GM12878 (cell line): ENCODE measurements around the gene FGFR1OP2. TPM values are rescaled to one million over a fixed set of nuclear protein-coding genes. Genes with fewer than 3 reads are reported as not detected.

Source experiments
- CREB1 ChIP-seq: IDR thresholded peaks from 2 replicates; pipeline ENCODE4 v1.6.1; 2012; ENCODE audit warnings: low read depth, mild to moderate bottlenecking, inconsistent platforms
- DPF2 ChIP-seq: fragments of 450-650 bp; IDR thresholded peaks from 2 replicates; pipeline ENCODE4 v1.6.1; 2017; ENCODE audit warnings: mild to moderate bottlenecking
- GATAD2B ChIP-seq: fragments of 450-650 bp; conservative IDR thresholded peaks from 2 replicates; pipeline ENCODE4 v1.6.1; 2017; ENCODE audit warnings: low read depth, mild to moderate bottlenecking, moderate library complexity
- NFXL1 ChIP-seq: fragments of 450-650 bp; IDR thresholded peaks from 2 replicates; pipeline ENCODE4 v1.6.1; 2017; ENCODE audit warnings: antibody characterized with exemption, mild to moderate bottlenecking, borderline replicate concordance
- RELA ChIP-seq: fragments of 450-650 bp; IDR thresholded peaks from 2 replicates; pipeline ENCODE4 v1.8.0; 2014; ENCODE audit warnings: borderline replicate concordance; ENCODE audit not compliant: partially characterized antibody
- SPI1 ChIP-seq: IDR thresholded peaks from 2 replicates; pipeline ENCODE4 v1.6.1; 2011; ENCODE audit warnings: low read depth, mild to moderate bottlenecking, low read length, moderate library complexity, borderline replicate concordance; ENCODE audit not compliant: insufficient read depth
- ZBED1 ChIP-seq: IDR thresholded peaks from 2 replicates; pipeline ENCODE4 v1.6.1; 2016; ENCODE audit warnings: borderline replicate concordance
- polyA plus RNA-seq, 11 experiments: library from polyadenylated mRNA; depleted of rRNA in 4 of 11; unstranded in 6 of 11; stranded (reverse) in 5 of 11; fragments of >200 nt; fragmentation: Nextera tagmentation in 4 of 11; fragmentation: Illumina TruSeq in 1 of 11; extraction: Ambion mirVana in 4 of 11; extraction: Trizol in 1 of 11; gene quantifications; 1 replicate in 1 of 11; 2 replicates in 10 of 11; pipeline versions ENCODE4 v1.2.1 to v1.2.3, GENCODE V29; 2011 to 2016; ENCODE audit warnings: inconsistent platforms in 2 of 11, missing spikeins in 2 of 11, low read depth in 1 of 11
- total RNA-seq, 4 experiments: library from RNA; depleted of rRNA in 3 of 4; stranded (reverse); fragments of >200 nt in 3 of 4; fragmentation: Illumina TruSeq in 1 of 4; extraction: Trizol in 1 of 4; gene quantifications; 2 replicates each; pipeline versions ENCODE4 v1.2.1 to v1.2.3, GENCODE V29; 2013 to 2021
- TF ChIP-seq, protein P1 (sequence below): IDR thresholded peaks from 2 replicates; pipeline ENCODE4 v1.6.1; 2011; ENCODE audit warnings: low read depth, mild to moderate bottlenecking, low read length, moderate library complexity, borderline replicate concordance; ENCODE audit errors: extremely low read depth
- TF ChIP-seq, protein P2 (sequence below): fragments of 450-650 bp; IDR thresholded peaks from 2 replicates; pipeline ENCODE4 v1.6.1; 2016; ENCODE audit warnings: mild to moderate bottlenecking
- TF ChIP-seq, protein P3 (sequence below): fragments of 450-650 bp; formaldehyde crosslinking; IDR thresholded peaks from 2 replicates; pipeline ENCODE4 v1.4.0; 2020; ENCODE audit warnings: mild to moderate bottlenecking, moderate library complexity
- TF ChIP-seq, protein P4 (sequence below): fragments of 450-650 bp; IDR thresholded peaks from 2 replicates; pipeline ENCODE4 v1.6.1; 2017; ENCODE audit warnings: mild to moderate bottlenecking, moderate library complexity
- TF ChIP-seq, protein P5 (sequence below): IDR thresholded peaks from 2 replicates; pipeline ENCODE4 v1.6.1; 2012; ENCODE audit warnings: improper control_type of control experiment, low read depth, low read length; ENCODE audit not compliant: insufficient replicate concordance

FGFR1OP2 gene
- total and polyA plus RNA-seq, 10 of the 15 experiments (the other 5 are each of a cell fraction or from before 2014, with no cell fraction given) = 28.5 to 59.1 (median 38.3) TPM

DNA sequence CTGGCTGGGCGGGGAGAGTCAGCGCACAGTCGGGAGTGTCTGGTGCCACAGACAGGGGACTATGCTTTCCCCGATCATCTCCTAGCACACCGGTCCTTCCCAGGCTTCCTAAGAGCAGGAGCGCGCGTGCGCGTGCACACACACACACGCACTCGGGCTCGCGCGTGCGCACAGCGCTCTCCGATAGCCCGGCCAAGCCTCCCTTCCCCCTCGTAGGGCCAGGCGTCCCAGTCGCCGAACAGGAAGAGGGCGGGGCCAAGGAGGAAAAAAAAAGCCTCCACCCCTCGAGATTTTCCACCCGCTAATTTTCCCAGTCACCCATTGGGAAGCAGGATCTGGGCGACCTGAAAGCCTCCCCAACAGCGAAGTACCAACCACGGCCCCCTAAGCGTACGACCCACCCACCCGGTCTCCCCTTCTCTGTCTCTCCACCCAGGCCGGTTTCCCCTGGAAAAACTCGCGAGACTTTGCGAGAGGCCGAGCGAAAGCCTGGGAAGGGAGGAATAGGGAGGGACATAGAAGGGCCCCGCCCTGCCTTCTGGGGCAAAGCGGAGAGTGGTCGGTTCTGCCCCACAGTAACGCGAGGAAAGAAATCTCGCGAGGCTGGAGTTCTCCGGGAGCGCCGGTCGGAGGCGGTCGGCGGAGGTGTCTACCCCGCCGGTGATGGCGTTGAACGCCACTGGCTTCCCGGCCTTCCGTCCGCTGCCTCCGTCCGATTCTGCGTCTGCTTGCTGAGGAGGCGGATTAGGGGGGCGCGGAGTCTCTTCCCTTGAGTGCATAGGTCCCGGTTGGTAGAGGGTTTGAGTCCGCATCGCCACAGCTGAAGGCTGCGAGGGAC, at the start of gene FGFR1OP2, which contains the start of gene INTS13 (continued):
- TF ChIP-seq CREB1 (no peak; the same call in 1 of the 2 replicates), DPF2 (0 out of 2 replicates have a peak, but pooled peaks have one; percentile 13), RELA (peak; percentile 46), SPI1 (peak; percentile 19; the same call in 1 of the 2 replicates), ZBED1 (no peak), GATAD2B (peak; percentile 69), NFXL1 (no peak)
- TF ChIP-seq, protein P1, sequence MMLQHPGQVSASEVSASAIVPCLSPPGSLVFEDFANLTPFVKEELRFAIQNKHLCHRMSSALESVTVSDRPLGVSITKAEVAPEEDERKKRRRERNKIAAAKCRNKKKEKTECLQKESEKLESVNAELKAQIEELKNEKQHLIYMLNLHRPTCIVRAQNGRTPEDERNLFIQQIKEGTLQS = no peak
- TF ChIP-seq, protein P2, sequence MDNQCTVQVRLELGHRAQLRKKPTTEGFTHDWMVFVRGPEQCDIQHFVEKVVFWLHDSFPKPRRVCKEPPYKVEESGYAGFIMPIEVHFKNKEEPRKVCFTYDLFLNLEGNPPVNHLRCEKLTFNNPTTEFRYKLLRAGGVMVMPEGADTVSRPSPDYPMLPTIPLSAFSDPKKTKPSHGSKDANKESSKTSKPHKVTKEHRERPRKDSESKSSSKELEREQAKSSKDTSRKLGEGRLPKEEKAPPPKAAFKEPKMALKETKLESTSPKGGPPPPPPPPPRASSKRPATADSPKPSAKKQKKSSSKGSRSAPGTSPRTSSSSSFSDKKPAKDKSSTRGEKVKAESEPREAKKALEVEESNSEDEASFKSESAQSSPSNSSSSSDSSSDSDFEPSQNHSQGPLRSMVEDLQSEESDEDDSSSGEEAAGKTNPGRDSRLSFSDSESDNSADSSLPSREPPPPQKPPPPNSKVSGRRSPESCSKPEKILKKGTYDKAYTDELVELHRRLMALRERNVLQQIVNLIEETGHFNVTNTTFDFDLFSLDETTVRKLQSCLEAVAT = no peak
- TF ChIP-seq, protein P3, sequence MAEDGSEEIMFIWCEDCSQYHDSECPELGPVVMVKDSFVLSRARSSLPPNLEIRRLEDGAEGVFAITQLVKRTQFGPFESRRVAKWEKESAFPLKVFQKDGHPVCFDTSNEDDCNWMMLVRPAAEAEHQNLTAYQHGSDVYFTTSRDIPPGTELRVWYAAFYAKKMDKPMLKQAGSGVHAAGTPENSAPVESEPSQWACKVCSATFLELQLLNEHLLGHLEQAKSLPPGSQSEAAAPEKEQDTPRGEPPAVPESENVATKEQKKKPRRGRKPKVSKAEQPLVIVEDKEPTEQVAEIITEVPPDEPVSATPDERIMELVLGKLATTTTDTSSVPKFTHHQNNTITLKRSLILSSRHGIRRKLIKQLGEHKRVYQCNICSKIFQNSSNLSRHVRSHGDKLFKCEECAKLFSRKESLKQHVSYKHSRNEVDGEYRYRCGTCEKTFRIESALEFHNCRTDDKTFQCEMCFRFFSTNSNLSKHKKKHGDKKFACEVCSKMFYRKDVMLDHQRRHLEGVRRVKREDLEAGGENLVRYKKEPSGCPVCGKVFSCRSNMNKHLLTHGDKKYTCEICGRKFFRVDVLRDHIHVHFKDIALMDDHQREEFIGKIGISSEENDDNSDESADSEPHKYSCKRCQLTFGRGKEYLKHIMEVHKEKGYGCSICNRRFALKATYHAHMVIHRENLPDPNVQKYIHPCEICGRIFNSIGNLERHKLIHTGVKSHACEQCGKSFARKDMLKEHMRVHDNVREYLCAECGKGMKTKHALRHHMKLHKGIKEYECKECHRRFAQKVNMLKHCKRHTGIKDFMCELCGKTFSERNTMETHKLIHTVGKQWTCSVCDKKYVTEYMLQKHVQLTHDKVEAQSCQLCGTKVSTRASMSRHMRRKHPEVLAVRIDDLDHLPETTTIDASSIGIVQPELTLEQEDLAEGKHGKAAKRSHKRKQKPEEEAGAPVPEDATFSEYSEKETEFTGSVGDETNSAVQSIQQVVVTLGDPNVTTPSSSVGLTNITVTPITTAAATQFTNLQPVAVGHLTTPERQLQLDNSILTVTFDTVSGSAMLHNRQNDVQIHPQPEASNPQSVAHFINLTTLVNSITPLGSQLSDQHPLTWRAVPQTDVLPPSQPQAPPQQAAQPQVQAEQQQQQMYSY (CRISPR knock-in tag) = no peak
- TF ChIP-seq, protein P4, sequence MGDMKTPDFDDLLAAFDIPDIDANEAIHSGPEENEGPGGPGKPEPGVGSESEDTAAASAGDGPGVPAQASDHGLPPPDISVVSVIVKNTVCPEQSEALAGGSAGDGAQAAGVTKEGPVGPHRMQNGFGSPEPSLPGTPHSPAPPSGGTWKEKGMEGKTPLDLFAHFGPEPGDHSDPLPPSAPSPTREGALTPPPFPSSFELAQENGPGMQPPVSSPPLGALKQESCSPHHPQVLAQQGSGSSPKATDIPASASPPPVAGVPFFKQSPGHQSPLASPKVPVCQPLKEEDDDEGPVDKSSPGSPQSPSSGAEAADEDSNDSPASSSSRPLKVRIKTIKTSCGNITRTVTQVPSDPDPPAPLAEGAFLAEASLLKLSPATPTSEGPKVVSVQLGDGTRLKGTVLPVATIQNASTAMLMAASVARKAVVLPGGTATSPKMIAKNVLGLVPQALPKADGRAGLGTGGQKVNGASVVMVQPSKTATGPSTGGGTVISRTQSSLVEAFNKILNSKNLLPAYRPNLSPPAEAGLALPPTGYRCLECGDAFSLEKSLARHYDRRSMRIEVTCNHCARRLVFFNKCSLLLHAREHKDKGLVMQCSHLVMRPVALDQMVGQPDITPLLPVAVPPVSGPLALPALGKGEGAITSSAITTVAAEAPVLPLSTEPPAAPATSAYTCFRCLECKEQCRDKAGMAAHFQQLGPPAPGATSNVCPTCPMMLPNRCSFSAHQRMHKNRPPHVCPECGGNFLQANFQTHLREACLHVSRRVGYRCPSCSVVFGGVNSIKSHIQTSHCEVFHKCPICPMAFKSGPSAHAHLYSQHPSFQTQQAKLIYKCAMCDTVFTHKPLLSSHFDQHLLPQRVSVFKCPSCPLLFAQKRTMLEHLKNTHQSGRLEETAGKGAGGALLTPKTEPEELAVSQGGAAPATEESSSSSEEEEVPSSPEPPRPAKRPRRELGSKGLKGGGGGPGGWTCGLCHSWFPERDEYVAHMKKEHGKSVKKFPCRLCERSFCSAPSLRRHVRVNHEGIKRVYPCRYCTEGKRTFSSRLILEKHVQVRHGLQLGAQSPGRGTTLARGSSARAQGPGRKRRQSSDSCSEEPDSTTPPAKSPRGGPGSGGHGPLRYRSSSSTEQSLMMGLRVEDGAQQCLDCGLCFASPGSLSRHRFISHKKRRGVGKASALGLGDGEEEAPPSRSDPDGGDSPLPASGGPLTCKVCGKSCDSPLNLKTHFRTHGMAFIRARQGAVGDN = peak; percentile 18; the same call in 1 of the 2 replicates
- TF ChIP-seq, protein P5, sequence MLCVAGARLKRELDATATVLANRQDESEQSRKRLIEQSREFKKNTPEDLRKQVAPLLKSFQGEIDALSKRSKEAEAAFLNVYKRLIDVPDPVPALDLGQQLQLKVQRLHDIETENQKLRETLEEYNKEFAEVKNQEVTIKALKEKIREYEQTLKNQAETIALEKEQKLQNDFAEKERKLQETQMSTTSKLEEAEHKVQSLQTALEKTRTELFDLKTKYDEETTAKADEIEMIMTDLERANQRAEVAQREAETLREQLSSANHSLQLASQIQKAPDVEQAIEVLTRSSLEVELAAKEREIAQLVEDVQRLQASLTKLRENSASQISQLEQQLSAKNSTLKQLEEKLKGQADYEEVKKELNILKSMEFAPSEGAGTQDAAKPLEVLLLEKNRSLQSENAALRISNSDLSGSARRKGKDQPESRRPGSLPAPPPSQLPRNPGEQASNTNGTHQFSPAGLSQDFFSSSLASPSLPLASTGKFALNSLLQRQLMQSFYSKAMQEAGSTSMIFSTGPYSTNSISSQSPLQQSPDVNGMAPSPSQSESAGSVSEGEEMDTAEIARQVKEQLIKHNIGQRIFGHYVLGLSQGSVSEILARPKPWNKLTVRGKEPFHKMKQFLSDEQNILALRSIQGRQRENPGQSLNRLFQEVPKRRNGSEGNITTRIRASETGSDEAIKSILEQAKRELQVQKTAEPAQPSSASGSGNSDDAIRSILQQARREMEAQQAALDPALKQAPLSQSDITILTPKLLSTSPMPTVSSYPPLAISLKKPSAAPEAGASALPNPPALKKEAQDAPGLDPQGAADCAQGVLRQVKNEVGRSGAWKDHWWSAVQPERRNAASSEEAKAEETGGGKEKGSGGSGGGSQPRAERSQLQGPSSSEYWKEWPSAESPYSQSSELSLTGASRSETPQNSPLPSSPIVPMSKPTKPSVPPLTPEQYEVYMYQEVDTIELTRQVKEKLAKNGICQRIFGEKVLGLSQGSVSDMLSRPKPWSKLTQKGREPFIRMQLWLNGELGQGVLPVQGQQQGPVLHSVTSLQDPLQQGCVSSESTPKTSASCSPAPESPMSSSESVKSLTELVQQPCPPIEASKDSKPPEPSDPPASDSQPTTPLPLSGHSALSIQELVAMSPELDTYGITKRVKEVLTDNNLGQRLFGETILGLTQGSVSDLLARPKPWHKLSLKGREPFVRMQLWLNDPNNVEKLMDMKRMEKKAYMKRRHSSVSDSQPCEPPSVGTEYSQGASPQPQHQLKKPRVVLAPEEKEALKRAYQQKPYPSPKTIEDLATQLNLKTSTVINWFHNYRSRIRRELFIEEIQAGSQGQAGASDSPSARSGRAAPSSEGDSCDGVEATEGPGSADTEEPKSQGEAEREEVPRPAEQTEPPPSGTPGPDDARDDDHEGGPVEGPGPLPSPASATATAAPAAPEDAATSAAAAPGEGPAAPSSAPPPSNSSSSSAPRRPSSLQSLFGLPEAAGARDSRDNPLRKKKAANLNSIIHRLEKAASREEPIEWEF = no peak
